ENCODE data around the gene TMED1. TPM values are rescaled to one million over a fixed set of nuclear protein-coding genes. Genes with fewer than 3 reads are reported as not detected.

The TMED1 gene
- total and polyA plus RNA-seq, 9 of the 15 experiments (the other 6 are each of a cell fraction or from before 2014, with no cell fraction given): 0.86 to 30.2 (median 23.5) TPM

DNA sequence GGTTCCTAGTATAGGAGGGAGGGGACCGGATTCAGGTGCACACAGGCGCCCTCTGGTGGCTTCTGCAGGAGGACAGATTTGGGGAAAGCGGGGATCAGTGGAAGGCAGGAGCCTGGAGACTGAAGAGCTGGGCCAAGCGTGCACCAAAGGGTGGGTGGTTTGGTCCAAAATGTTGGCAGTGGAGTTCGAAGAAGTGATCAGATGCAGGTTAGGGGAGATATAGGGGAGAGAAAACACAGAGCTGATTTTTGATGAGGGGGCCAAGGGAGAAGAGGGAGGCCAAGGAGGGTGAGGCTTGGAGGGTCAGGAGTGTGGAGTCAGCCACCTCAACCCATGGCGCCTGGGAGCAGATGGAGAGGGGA lies 28.5 kb upstream of the TMED1 start (continued):
- TF ChIP-seq, protein P1, sequence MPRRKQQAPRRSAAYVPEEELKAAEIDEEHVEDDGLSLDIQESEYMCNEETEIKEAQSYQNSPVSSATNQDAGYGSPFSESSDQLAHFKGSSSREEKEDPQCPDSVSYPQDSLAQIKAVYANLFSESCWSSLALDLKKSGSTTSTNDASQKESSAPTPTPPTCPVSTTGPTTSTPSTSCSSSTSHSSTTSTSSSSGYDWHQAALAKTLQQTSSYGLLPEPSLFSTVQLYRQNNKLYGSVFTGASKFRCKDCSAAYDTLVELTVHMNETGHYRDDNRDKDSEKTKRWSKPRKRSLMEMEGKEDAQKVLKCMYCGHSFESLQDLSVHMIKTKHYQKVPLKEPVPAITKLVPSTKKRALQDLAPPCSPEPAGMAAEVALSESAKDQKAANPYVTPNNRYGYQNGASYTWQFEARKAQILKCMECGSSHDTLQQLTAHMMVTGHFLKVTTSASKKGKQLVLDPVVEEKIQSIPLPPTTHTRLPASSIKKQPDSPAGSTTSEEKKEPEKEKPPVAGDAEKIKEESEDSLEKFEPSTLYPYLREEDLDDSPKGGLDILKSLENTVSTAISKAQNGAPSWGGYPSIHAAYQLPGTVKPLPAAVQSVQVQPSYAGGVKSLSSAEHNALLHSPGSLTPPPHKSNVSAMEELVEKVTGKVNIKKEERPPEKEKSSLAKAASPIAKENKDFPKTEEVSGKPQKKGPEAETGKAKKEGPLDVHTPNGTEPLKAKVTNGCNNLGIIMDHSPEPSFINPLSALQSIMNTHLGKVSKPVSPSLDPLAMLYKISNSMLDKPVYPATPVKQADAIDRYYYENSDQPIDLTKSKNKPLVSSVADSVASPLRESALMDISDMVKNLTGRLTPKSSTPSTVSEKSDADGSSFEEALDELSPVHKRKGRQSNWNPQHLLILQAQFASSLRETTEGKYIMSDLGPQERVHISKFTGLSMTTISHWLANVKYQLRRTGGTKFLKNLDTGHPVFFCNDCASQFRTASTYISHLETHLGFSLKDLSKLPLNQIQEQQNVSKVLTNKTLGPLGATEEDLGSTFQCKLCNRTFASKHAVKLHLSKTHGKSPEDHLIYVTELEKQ (CRISPR knock-in tag; IDR thresholded peaks at IDR 0.05): no peak
- TF ChIP-seq U2AF2 (optimal IDR thresholded peaks at IDR 0.05; ENCODE audit: low read depth, low read length) (no peak), SLC30A9 (CRISPR knock-in tag; IDR thresholded peaks at IDR 0.05) (no peak), ZNF354B (CRISPR knock-in tag; IDR thresholded peaks at IDR 0.05) (no peak), ATF7 (IDR thresholded peaks at IDR 0.05) (peak; percentile 28; the same call in 1 of the 2 replicates), ZBTB11 (CRISPR knock-in tag; IDR thresholded peaks at IDR 0.05) (no peak), BMI1 (IDR thresholded peaks at IDR 0.05; ENCODE audit: low read length) (no peak), ARHGAP35 (IDR thresholded peaks at IDR 0.05; ENCODE audit: partially characterized antibody) (no peak), BHLHE40 (IDR thresholded peaks at IDR 0.05; ENCODE audit: low read length) (peak; percentile 43; the same call in 1 of the 2 replicates), FOXP4 (CRISPR knock-in tag; IDR thresholded peaks at IDR 0.05; ENCODE audit: borderline replicate concordance) (no peak), GATAD2B (IDR thresholded peaks at IDR 0.05; ENCODE audit: borderline replicate concordance) (no peak), CBFB (CRISPR knock-in tag; IDR thresholded peaks at IDR 0.05) (no peak), PTBP1 (IDR thresholded peaks at IDR 0.05; ENCODE audit: low read depth, low read length) (no peak), RFX7 (CRISPR knock-in tag; IDR thresholded peaks at IDR 0.05) (no peak), DMBX1 (CRISPR knock-in tag; IDR thresholded peaks at IDR 0.05; ENCODE audit: borderline replicate concordance) (no peak), ZNF41 (CRISPR knock-in tag; conservative IDR thresholded peaks at IDR 0.05) (no peak), ZNF644 (tag; IDR thresholded peaks at IDR 0.05; ENCODE audit: low read depth) (no peak), EWSR1 (IDR thresholded peaks at IDR 0.05; ENCODE audit: borderline replicate concordance, low read depth, partially characterized antibody) (no peak), KAT7 (CRISPR knock-in tag; IDR thresholded peaks at IDR 0.05; ENCODE audit: borderline replicate concordance) (0 out of 2 replicates have a peak, but pooled peaks have one; percentile 46)
- TF ChIP-seq, protein P2, sequence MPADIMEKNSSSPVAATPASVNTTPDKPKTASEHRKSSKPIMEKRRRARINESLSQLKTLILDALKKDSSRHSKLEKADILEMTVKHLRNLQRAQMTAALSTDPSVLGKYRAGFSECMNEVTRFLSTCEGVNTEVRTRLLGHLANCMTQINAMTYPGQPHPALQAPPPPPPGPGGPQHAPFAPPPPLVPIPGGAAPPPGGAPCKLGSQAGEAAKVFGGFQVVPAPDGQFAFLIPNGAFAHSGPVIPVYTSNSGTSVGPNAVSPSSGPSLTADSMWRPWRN (IDR thresholded peaks at IDR 0.05; ENCODE audit: low read depth): no peak

Measured in K562 (cell line).